IgD-negative memory B cell (primary cell): ENCODE data around the gene CENPF. TPM values are rescaled to one million over a fixed set of nuclear protein-coding genes. Genes with fewer than 3 reads are reported as not detected.

Experiments used
- H3K27ac Mint-ChIP-seq, 3 donors: one replicate each; pipeline ENCODE4 v1.8.0; 2020 to 2022; ENCODE audit warnings: mild to moderate bottlenecking in 3 of 3, mixed read lengths in 3 of 3, moderate library complexity in 1 of 3
- H3K27me3 Mint-ChIP-seq: one replicate; pipeline ENCODE4 v1.8.0; 2021; ENCODE audit warnings: mixed read lengths
- H3K36me3 Mint-ChIP-seq: one replicate; pipeline ENCODE4 v1.8.0; 2020; ENCODE audit warnings: mild to moderate bottlenecking, mixed read lengths
- H3K4me1 Mint-ChIP-seq, 3 donors: one replicate each; pipeline ENCODE4 v1.8.0; 2020 to 2022; ENCODE audit warnings: mixed read lengths in 3 of 3, mild to moderate bottlenecking in 1 of 3
- H3K4me3 Mint-ChIP-seq, 4 donors: one replicate each; pipeline ENCODE4 v1.8.0; 2020 to 2022; ENCODE audit warnings: mild to moderate bottlenecking in 4 of 4, mixed read lengths in 4 of 4, moderate library complexity in 3 of 4
- H3K9me3 Mint-ChIP-seq, 3 donors: one replicate each; pipeline ENCODE4 v1.8.0; 2020 to 2021; ENCODE audit warnings: mixed read lengths in 3 of 3, mild to moderate bottlenecking in 1 of 3
- polyA plus RNA-seq: library from polyadenylated mRNA; unstranded; fragments of 300-500 nt; fragmentation: Illumina TruSeq; gene quantifications from one replicate; pipeline ENCODE4 v1.2.3, GENCODE V29; 2021

CENPF gene
- polyA plus RNA-seq, 1 donor from 2014 or later, result 0.29 TPM

DNA sequence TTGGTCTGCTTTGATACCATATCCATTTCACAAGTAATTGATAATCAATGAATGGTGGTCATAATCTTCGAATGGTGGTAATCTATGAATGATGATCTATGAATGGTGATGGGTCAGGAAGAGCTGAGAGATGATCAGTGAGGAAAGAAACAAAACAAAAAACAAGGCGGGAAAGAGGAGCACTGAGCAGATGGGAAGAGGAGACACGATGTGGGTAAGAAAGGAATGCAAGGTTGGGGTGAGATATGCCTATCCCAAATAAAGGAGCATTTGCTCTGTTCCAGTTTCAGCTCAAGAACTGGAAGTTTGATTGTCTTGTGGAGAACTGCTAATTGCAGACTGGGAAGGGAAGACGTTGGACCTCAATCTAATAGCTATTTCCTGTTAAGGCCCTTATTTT lies 73.8 kb downstream of the CENPF start:
- no peak overlapping the region for H3K4me3 Mint-ChIP-seq
- H3K4me1 Mint-ChIP-seq, result no peaks in the 10 kb centered on the region
- H3K27me3 Mint-ChIP-seq, result peaks cover 6% of the 10 kb centered on the region
- H3K9me3 Mint-ChIP-seq, result peaks cover 2 to 6% (median 3%) of the 10 kb centered on the region in 3 donors
- H3K36me3 Mint-ChIP-seq, result peaks cover 2% of the 10 kb centered on the region
- H3K27ac Mint-ChIP-seq, result no peak overlapping the region

DNA sequence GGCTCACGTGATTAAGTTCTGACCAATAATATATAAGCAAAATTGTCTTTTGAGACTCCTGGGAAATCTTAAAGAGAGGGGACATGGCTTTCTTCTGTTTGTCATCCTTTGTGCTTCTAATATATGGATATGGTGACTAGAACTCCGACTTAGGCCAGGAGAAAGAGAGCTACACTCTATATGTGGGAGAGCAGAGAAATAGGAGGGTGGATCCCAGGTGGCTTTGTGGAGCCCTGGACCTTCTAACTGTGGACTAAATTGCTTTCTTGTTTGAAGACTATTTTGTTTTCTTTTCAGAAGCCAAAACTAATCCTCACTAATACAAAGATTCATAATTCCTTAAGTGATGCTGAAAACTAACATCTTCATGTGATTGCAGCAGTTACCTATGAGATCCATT lies 75.0 kb downstream of the CENPF start:
- H3K9me3 Mint-ChIP-seq, result peaks cover 2 to 6% (median 3%) of the 10 kb centered on the region in 3 donors
- no peak overlapping the region for H3K4me3 Mint-ChIP-seq
- no peaks in the 10 kb centered on the region for H3K36me3 Mint-ChIP-seq
- H3K27me3 Mint-ChIP-seq, result peaks cover 5% of the 10 kb centered on the region
- no peaks in the 10 kb centered on the region for H3K4me1 Mint-ChIP-seq
- no peak overlapping the region for H3K27ac Mint-ChIP-seq

DNA sequence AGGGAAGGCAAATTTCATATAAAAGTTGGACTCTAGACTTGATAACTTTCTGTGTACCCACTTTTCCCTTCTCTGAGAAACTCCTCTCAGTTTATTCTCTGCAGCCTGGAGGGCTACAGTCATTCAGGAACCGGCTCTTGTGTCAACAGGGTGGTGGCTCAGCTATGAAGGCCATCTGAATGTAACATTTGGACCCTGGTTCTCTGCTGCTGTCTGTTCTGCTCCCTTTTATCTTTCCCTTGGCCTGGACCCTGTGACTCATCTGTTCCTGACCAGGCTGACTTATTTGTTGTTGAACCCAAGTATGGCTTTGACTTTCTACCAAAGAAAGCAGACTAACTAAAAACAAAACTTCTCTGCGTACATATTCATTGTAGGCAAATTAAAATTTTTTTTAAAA lies 75.4 kb downstream of the CENPF start:
- Mint-ChIP-seq H3K27me3 (peaks cover 5% of the 10 kb centered on the region), H3K36me3 (no peaks in the 10 kb centered on the region), H3K27ac (no peak overlapping the region), H3K4me1 (no peaks in the 10 kb centered on the region), H3K4me3 (no peak overlapping the region), H3K9me3 (peaks cover 2 to 6% (median 3%) of the 10 kb centered on the region in 3 donors)

DNA sequence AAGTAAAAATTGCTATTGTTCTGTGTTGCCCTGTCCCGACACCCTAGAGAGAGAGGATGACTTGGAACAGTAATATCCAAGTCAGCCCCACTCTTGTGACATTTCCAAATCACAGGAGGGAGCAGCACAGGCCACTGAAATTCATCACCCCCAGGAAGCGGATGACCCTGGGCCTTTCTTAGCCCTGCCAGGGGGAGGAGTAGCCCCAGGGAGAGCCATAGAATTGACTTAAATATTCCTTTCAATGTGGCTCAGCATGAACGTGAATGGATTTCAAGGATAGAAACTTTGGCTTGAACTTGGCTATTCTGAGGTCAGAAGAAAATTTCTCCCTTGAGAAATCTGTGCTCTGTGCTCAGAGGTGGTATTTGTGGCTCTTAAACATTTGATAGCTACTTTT lies 80.6 kb downstream of the CENPF start:
- Mint-ChIP-seq H3K4me3 (no peak overlapping the region), H3K4me1 (no peaks in the 10 kb centered on the region), H3K36me3 (no peaks in the 10 kb centered on the region), H3K9me3 (peaks cover 0 to 2% (median 0%) of the 10 kb centered on the region in 3 donors), H3K27me3 (peaks cover 3% of the 10 kb centered on the region), H3K27ac (no peak overlapping the region)

DNA sequence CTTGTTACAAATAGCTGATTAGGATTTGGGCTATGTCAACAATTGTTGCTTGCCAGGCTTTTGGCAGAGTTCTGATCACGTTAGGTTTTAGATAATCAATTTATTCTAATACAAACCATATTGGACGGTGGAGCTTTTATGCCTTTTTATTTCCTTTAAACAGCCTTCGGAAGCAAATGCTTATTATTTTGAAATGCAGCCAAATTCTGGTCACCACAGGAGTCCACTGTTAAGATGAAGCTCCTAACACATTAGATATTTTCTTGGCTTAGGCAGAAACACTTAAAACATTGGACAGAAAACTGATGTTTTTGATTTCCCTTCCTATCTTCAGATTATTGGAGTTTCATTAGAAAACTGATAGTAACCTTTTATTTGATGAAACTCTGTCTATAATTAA lies 82.9 kb downstream of the CENPF start:
- Mint-ChIP-seq H3K4me3 (no peak overlapping the region), H3K36me3 (no peaks in the 10 kb centered on the region), H3K4me1 (no peaks in the 10 kb centered on the region), H3K27ac (no peak overlapping the region), H3K9me3 (no peaks in the 10 kb centered on the region), H3K27me3 (peaks cover 3% of the 10 kb centered on the region)

DNA sequence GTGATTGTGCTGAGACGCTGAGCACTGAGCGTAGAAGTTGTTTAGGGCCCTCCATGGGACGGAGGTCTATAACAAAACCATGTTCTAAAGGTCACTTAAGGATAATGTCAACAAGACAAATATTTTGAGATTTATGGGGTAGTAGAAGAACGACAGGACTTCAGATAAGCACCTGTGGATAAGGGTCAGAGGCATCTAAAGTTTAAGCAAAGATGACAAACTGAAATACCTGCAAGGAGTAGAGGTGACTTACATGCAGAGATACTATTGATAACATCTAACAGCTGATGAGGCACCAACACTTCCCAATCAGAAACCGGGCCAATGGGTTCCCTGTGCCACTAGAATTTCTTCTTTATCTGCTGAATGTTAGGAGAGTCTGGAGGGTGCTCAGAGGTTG lies 83.5 kb downstream of the CENPF start:
- Mint-ChIP-seq H3K27ac (no peak overlapping the region), H3K27me3 (peaks cover 3% of the 10 kb centered on the region), H3K9me3 (no peaks in the 10 kb centered on the region), H3K36me3 (no peaks in the 10 kb centered on the region), H3K4me1 (no peaks in the 10 kb centered on the region), H3K4me3 (no peak overlapping the region)

DNA sequence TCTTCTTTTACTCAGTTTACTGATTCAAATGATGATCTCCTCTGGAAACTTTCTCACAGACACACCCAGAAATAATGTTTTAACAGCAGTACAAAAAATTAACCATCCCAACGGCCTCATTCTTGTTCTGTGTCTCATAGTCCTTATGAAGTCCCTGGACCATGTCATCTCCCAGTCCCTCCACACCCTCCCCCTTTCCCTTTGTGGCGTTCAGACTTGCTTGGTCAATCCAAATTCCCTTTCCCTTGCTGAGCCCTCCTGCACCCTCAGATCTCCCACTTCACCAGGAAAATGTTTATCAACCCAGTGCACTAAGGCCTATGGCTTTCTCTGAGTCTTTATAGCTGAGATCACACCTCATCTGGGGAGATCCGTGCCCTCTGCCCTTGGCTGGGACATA lies 85.9 kb downstream of the CENPF start:
- Mint-ChIP-seq H3K27me3 (peaks cover 3% of the 10 kb centered on the region), H3K9me3 (no peaks in the 10 kb centered on the region), H3K36me3 (no peaks in the 10 kb centered on the region), H3K4me1 (no peaks in the 10 kb centered on the region), H3K4me3 (no peak overlapping the region), H3K27ac (no peak overlapping the region)

DNA sequence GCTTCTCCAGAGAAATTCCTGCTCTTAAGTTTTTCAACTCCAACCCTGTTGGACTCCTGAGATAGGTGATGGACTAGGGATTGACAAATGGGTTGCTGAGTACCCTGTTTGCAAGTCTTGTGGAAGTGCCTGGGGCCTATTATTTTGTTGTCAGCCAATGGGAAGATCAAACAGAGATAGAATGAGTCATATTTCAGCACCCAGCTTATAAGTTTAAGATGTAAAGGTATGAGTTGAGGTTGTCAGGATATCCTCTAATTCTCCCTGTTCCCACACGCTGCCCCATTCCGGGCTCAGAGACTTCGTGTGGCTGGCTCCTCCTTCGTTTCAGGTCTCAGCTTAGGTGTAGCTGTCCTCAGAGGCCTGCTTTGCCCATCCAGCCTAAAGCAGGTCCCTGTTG lies 91.8 kb downstream of the CENPF start:
- Mint-ChIP-seq H3K36me3 (peaks cover 2% of the 10 kb centered on the region), H3K27ac (no peak overlapping the region), H3K4me1 (no peaks in the 10 kb centered on the region), H3K9me3 (no peaks in the 10 kb centered on the region), H3K27me3 (no peaks in the 10 kb centered on the region), H3K4me3 (no peak overlapping the region)

DNA sequence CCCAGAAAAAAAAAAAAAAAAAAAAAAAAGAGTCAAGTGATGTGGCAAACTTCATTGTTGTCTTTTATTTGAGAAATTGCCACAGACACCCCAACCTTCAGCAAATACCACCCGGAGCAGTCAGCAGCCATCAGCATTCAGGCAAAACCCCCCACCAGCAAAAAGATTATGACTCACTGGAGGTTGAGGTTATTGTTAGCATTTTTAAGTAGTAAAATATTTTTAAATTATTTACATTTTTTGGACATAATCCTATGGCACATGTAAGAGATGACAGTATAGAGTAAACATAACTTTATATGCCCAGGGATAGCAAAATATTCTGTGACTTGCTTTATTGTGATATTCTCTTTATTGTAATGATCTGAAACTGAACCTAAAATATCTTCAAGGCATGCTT lies 95.6 kb downstream of the CENPF start:
- Mint-ChIP-seq H3K27ac (no peak overlapping the region), H3K4me1 (no peaks in the 10 kb centered on the region), H3K9me3 (peaks cover 0 to 2% (median 0%) of the 10 kb centered on the region in 3 donors), H3K36me3 (peaks cover 2% of the 10 kb centered on the region), H3K27me3 (no peaks in the 10 kb centered on the region), H3K4me3 (no peak overlapping the region)

DNA sequence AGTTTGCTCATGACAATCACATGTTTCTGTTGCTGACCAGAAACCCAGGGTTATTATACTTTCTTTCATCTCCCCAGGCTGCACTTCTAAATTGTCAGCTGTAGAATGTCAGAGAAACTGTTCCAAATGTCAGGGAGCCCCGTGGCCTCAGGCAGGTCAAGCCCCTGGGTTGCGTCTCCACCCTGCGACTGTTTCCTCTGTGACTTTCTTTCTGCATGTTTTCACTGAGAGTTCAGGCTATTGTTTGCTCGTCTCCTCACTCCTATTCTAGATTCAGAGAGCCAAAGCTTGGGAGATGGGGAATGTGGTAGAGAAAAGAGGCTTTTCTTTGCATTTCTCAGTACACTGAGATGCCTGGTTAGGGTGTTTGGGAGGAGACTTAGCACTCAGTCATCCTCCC lies 97.4 kb downstream of the CENPF start:
- Mint-ChIP-seq H3K36me3 (peaks cover 2% of the 10 kb centered on the region), H3K4me1 (no peaks in the 10 kb centered on the region), H3K27ac (no peak overlapping the region), H3K4me3 (no peak overlapping the region), H3K9me3 (peaks cover 0 to 2% (median 2%) of the 10 kb centered on the region in 3 donors), H3K27me3 (no peaks in the 10 kb centered on the region)

DNA sequence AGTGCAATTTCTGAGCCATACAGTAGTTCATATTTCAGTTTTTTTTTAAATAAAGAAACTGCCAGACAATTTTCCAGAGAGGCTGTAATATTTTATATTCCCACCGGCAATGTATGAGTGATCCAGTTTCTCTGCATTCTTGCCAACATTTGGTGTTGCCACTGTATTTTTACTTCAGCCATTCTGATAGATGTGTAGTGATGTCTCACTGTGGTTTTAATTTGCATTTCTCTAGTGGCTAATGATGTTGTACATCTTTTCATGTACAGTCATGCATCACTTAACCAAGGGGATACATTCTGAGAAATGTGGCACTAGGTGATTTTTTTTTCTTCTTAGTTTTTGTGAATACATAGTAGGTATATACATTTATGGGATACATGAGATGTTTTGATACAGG lies 99.6 kb downstream of the CENPF start:
- Mint-ChIP-seq H3K4me1 (no peaks in the 10 kb centered on the region), H3K27me3 (no peaks in the 10 kb centered on the region)

DNA sequence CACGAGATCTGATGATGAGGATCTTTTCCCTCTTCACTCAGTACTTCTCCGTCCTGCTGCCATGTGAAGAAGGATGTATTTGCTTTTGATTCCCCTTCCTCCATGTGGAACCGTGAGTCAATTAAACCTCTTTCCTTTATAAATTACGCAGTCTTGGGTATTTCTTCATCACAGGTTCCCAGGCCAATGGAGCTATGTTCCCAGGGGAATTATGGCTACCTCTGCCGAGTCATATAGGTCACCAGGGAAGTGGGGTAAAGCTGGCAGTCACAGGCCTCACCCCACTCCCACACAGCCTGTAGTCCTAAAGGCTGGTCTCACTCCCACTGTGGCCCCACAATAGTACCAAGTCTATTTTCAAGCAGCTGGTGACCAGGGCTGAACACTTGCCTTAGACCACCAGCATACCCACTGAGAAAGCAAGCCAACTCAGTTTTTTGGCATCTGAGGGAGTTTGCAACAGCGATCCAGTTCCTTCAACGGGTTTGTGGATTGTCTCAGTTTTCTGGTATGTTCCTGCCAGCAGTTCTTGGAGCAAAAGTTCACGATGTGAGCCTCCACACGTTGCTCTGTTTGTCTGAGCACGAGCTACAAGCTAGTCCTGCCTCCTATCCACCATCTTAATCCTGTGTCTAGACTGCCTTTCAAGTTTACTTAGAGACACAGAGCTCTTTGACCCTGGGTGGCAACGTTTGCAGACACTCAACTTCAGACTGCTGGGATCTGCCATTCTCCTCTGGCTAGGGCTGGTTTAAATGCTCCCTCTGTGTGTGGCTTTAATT lies 104.5 kb downstream of the CENPF start:
- no peaks in the 10 kb centered on the region for H3K4me1 Mint-ChIP-seq
- H3K27ac Mint-ChIP-seq, result no peak overlapping the region
- H3K36me3 Mint-ChIP-seq, result peaks cover 2% of the 10 kb centered on the region
- H3K4me3 Mint-ChIP-seq, result no peak overlapping the region
- peaks cover 0 to 4% (median 2%) of the 10 kb centered on the region in 3 donors for H3K9me3 Mint-ChIP-seq
- H3K27me3 Mint-ChIP-seq, result peaks cover 2% of the 10 kb centered on the region

More for the DNA sequence above, 99.6 kb downstream of the CENPF start:
- no peak overlapping the region for H3K27ac Mint-ChIP-seq
- peaks cover 3% of the 10 kb centered on the region for H3K36me3 Mint-ChIP-seq
- H3K4me3 Mint-ChIP-seq, result no peak overlapping the region
- H3K9me3 Mint-ChIP-seq, result peaks cover 0 to 4% (median 2%) of the 10 kb centered on the region in 3 donors

DNA sequence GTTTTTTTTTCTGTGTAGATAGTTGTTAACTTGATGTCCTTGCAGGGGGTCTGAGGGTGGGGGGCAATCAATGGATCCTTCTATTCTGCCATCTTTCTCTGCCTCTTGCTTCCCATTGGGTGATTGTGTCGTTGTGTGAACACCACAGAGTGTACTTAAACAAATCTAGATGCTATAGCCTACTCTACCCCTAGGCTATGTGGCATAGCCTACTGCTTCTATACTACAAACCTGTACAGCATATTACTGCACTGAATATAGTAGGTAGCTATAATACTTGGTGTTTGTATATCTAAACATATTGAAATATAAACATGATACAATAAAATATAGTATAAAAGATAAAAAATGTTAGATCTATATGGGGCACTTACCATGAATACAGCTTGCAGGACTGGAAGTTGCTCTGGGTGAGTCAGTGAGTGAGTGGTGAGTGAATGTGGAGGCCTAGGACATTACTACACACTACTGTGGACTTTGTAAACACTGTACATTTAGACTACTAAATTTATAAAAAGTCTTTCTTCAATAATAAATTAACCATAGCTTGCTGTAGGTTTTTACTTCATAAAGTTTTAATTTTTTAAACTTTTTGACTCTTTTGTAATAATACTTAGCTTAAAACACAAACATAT lies 105.4 kb downstream of the CENPF start:
- Mint-ChIP-seq H3K36me3 (peaks cover 2% of the 10 kb centered on the region), H3K9me3 (peaks cover 0 to 2% (median 2%) of the 10 kb centered on the region in 3 donors), H3K4me1 (no peaks in the 10 kb centered on the region), H3K27me3 (peaks cover 2% of the 10 kb centered on the region), H3K4me3 (no peak overlapping the region), H3K27ac (no peak overlapping the region)

DNA sequence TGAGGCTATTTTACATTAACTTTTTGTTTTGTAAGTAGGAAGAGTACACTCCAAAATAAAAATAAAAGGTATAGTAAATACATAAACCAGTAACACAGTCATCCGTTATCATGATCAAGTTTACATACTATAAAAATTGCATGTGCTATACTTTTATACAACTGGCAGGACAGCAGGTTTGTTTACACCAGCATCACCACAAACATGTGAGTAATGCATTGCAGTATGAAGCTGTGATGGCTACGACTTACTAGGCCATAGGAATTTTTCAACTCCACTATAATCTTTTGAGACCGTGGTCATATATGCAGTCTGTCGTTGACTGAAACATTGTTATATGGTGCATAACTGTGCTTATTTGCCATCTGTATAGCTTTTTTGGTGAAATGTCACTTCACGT lies 106.2 kb downstream of the CENPF start:
- Mint-ChIP-seq H3K4me1 (no peaks in the 10 kb centered on the region), H3K9me3 (peaks cover 0 to 2% (median under 1%) of the 10 kb centered on the region in 3 donors), H3K27me3 (peaks cover 2% of the 10 kb centered on the region), H3K27ac (no peak overlapping the region), H3K36me3 (peaks cover 2% of the 10 kb centered on the region), H3K4me3 (no peak overlapping the region)

DNA sequence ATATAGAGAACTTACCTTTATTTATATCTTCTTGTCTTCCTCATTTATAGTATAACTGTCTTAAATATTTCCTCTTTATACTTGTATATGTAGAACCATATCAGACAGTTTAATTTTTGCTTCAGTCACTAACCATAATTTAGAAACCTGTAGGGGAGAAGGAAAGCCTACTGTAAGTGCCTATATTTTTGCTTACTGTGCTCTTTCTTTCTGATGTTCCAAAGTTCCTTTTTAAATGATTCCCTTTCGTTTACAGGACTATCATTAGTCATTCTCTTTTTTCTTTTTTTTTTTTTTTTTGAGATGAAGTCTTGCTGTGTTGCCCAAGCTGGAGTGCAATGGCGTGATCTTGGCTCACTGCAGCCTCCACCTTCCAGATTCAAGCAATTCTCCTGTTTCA lies 109.7 kb downstream of the CENPF start:
- Mint-ChIP-seq H3K4me1 (no peaks in the 10 kb centered on the region), H3K36me3 (no peaks in the 10 kb centered on the region), H3K27ac (no peak overlapping the region), H3K27me3 (peaks cover 2% of the 10 kb centered on the region), H3K4me3 (no peak overlapping the region), H3K9me3 (peaks cover 0 to 1% (median 0%) of the 10 kb centered on the region in 3 donors)
